HCT116 (cell line): ENCODE results near the gene HADH.

Source experiments
- CTCF ChIP-seq, 3 experiments: fragments of 200-600 bp in 1 of 3; sonication (generic) in 1 of 3; IDR thresholded peaks in 2 of 3; conservative IDR thresholded peaks in 1 of 3; 2 replicates each; pipeline ENCODE4 v1.5.1; 2012 to 2017; ENCODE audit warnings: low read depth in 2 of 3, low read length in 2 of 3, antibody characterized with exemption in 1 of 3, borderline replicate concordance in 1 of 3, control low read depth in 1 of 3, mild to moderate bottlenecking in 1 of 3, mixed read lengths in 1 of 3, mixed run types in 1 of 3, moderate library complexity in 1 of 3; ENCODE audit not compliant: insufficient read depth in 1 of 3
- EZH2 ChIP-seq: fragments of 200-600 bp; sonication (generic); IDR thresholded peaks from 2 replicates; pipeline ENCODE4 v1.6.1; 2017; ENCODE audit warnings: antibody characterized with exemption, mixed run types
- MAX ChIP-seq: IDR thresholded peaks from 2 replicates; pipeline ENCODE4 v1.6.1; 2012
- RAD21 ChIP-seq: IDR thresholded peaks from 2 replicates; pipeline ENCODE4 v1.6.1; 2012; ENCODE audit warnings: low read depth, mild to moderate bottlenecking

GRCh38 chr4:108031427-108032083 lies 41.9 kb downstream of the HADH start:
- TF ChIP-seq CTCF (IDR thresholded peaks at IDR 0.05 in 2 of 3, conservative IDR thresholded peaks at IDR 0.05 in 1 of 3; ENCODE audit: borderline replicate concordance in 1 of 3, insufficient read depth in 1 of 3, low read depth in 2 of 3, low read length in 2 of 3) = no peak
- TF ChIP-seq EZH2 = no peak
- no peak for TF ChIP-seq RAD21
- no peak for TF ChIP-seq MAX
